ENCODE data around the gene DCLRE1C. TPM values are rescaled to one million over a fixed set of nuclear protein-coding genes. Genes with fewer than 3 reads are reported as not detected.

DCLRE1C gene
- total and polyA plus RNA-seq, 2 of the 8 experiments (the other 6 are each of a cell fraction or from before 2014, with no cell fraction given): 0.77 to 7.4 TPM

DNA sequence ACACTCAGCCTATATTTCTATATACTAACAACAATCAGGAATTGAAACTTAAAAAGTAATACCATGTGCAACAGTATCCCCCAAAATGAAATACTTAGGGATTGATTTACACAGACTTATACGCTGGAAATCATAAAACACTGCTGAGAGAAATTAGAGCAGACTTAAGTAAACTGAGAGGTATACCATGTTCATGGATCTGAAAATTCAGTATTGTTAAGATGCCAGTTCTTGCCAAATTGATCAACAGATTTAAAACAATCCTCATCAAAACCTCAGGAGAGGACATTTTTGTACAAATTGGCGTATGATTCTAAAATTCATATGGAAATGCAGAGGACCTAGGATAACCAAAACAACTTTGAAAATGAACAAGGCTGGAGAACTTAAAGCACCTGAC lies 37.3 kb downstream of the DCLRE1C start (continued):
- TF ChIP-seq, protein P1, sequence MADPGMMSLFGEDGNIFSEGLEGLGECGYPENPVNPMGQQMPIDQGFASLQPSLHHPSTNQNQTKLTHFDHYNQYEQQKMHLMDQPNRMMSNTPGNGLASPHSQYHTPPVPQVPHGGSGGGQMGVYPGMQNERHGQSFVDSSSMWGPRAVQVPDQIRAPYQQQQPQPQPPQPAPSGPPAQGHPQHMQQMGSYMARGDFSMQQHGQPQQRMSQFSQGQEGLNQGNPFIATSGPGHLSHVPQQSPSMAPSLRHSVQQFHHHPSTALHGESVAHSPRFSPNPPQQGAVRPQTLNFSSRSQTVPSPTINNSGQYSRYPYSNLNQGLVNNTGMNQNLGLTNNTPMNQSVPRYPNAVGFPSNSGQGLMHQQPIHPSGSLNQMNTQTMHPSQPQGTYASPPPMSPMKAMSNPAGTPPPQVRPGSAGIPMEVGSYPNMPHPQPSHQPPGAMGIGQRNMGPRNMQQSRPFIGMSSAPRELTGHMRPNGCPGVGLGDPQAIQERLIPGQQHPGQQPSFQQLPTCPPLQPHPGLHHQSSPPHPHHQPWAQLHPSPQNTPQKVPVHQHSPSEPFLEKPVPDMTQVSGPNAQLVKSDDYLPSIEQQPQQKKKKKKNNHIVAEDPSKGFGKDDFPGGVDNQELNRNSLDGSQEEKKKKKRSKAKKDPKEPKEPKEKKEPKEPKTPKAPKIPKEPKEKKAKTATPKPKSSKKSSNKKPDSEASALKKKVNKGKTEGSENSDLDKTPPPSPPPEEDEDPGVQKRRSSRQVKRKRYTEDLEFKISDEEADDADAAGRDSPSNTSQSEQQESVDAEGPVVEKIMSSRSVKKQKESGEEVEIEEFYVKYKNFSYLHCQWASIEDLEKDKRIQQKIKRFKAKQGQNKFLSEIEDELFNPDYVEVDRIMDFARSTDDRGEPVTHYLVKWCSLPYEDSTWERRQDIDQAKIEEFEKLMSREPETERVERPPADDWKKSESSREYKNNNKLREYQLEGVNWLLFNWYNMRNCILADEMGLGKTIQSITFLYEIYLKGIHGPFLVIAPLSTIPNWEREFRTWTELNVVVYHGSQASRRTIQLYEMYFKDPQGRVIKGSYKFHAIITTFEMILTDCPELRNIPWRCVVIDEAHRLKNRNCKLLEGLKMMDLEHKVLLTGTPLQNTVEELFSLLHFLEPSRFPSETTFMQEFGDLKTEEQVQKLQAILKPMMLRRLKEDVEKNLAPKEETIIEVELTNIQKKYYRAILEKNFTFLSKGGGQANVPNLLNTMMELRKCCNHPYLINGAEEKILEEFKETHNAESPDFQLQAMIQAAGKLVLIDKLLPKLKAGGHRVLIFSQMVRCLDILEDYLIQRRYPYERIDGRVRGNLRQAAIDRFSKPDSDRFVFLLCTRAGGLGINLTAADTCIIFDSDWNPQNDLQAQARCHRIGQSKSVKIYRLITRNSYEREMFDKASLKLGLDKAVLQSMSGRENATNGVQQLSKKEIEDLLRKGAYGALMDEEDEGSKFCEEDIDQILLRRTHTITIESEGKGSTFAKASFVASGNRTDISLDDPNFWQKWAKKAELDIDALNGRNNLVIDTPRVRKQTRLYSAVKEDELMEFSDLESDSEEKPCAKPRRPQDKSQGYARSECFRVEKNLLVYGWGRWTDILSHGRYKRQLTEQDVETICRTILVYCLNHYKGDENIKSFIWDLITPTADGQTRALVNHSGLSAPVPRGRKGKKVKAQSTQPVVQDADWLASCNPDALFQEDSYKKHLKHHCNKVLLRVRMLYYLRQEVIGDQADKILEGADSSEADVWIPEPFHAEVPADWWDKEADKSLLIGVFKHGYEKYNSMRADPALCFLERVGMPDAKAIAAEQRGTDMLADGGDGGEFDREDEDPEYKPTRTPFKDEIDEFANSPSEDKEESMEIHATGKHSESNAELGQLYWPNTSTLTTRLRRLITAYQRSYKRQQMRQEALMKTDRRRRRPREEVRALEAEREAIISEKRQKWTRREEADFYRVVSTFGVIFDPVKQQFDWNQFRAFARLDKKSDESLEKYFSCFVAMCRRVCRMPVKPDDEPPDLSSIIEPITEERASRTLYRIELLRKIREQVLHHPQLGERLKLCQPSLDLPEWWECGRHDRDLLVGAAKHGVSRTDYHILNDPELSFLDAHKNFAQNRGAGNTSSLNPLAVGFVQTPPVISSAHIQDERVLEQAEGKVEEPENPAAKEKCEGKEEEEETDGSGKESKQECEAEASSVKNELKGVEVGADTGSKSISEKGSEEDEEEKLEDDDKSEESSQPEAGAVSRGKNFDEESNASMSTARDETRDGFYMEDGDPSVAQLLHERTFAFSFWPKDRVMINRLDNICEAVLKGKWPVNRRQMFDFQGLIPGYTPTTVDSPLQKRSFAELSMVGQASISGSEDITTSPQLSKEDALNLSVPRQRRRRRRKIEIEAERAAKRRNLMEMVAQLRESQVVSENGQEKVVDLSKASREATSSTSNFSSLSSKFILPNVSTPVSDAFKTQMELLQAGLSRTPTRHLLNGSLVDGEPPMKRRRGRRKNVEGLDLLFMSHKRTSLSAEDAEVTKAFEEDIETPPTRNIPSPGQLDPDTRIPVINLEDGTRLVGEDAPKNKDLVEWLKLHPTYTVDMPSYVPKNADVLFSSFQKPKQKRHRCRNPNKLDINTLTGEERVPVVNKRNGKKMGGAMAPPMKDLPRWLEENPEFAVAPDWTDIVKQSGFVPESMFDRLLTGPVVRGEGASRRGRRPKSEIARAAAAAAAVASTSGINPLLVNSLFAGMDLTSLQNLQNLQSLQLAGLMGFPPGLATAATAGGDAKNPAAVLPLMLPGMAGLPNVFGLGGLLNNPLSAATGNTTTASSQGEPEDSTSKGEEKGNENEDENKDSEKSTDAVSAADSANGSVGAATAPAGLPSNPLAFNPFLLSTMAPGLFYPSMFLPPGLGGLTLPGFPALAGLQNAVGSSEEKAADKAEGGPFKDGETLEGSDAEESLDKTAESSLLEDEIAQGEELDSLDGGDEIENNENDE (IDR thresholded peaks at IDR 0.05; ENCODE audit: insufficient replicate concordance, low read length): no peak

All from H1 (cell line).